ENCODE measurements around the gene GDNF.

GRCh38 chr5:37812365-37812764, 27.5 kb downstream of the GDNF start:
- TF ChIP-seq POLR2A (IDR thresholded peaks at IDR 0.05) = no peak
- TF ChIP-seq CTCF (IDR thresholded peaks at IDR 0.05) = no peak
